MCF 10A (cell line): ENCODE results near the gene GTSE1. TPM values are rescaled to one million over a fixed set of nuclear protein-coding genes. Genes with fewer than 3 reads are reported as not detected.

ENCODE experiments used
- BruUV-seq: library from RNA; stranded (reverse); fragments of 400-500 nt; replicated peaks from 2 replicates; lab custom pipeline; 2021; lab: Mats Ljungman, UMichigan
- CTCF ChIA-PET: fragments of 300-600 bp; sonication (Branson Sonifier 250); formaldehyde crosslinking; extraction: SDS; loops from one replicate; lab custom pipeline; 2021; ENCODE audit warnings: antibody characterized with exemption, inconsistent platforms; lab: Yijun Ruan, JAX
- POLR2A ChIA-PET: fragments of 300-600, 350-650 bp; sonication (Branson Sonifier 250); formaldehyde crosslinking; extraction: SDS; loops from one replicate; lab custom pipeline; 2020; ENCODE audit warnings: antibody characterized with exemption, inconsistent platforms; lab: Yijun Ruan, JAX
- DNase-seq: peaks from one replicate; pipeline ENCODE4 v3.0.0-alpha.2; 2018; ENCODE audit not compliant: unreplicated experiment
- H3K27ac Mint-ChIP-seq: one replicate; pipeline ENCODE4 v1.8.0; 2022; ENCODE audit warnings: mild to moderate bottlenecking, low read depth, mixed read lengths; ENCODE audit not compliant: unreplicated experiment
- H3K27me3 Mint-ChIP-seq: one replicate; pipeline ENCODE4 v1.8.0; 2022; ENCODE audit warnings: mixed read lengths; ENCODE audit not compliant: insufficient read depth, unreplicated experiment
- H3K36me3 Mint-ChIP-seq: one replicate; pipeline ENCODE4 v1.8.0; 2022; ENCODE audit warnings: mild to moderate bottlenecking, moderate library complexity, mixed read lengths; ENCODE audit not compliant: insufficient read depth, unreplicated experiment
- H3K4me1 Mint-ChIP-seq: one replicate; pipeline ENCODE4 v1.8.0; 2022; ENCODE audit warnings: mixed read lengths; ENCODE audit not compliant: insufficient read depth, unreplicated experiment
- H3K4me3 Mint-ChIP-seq: one replicate; pipeline ENCODE4 v1.8.0; 2022; ENCODE audit warnings: mild to moderate bottlenecking, moderate library complexity, mixed read lengths; ENCODE audit not compliant: unreplicated experiment
- H3K9me3 Mint-ChIP-seq: one replicate; pipeline ENCODE4 v1.8.0; 2022; ENCODE audit warnings: mixed read lengths; ENCODE audit not compliant: unreplicated experiment
- intact Hi-C: fragments of 100-400 bp; cut with micrococcal nuclease; formaldehyde crosslinking; loops from 2 replicates; pipeline ENCODE4 v1.14.1; 2022
- total RNA-seq: library from RNA; stranded (reverse); gene quantifications from 2 replicates; pipeline ENCODE4 v1.2.3, GENCODE V29; 2022
- TF ChIP-seq, protein P1 (sequence below): fragments of 200-600 bp; IDR thresholded peaks from one replicate; pipeline ENCODE4 v1.8.0; 2022; ENCODE audit warnings: antibody characterized with exemption, mild to moderate bottlenecking; ENCODE audit not compliant: unreplicated experiment

The GTSE1 gene
- total RNA-seq, 1 experiment from 2014 or later = 19.9 TPM

DNA sequence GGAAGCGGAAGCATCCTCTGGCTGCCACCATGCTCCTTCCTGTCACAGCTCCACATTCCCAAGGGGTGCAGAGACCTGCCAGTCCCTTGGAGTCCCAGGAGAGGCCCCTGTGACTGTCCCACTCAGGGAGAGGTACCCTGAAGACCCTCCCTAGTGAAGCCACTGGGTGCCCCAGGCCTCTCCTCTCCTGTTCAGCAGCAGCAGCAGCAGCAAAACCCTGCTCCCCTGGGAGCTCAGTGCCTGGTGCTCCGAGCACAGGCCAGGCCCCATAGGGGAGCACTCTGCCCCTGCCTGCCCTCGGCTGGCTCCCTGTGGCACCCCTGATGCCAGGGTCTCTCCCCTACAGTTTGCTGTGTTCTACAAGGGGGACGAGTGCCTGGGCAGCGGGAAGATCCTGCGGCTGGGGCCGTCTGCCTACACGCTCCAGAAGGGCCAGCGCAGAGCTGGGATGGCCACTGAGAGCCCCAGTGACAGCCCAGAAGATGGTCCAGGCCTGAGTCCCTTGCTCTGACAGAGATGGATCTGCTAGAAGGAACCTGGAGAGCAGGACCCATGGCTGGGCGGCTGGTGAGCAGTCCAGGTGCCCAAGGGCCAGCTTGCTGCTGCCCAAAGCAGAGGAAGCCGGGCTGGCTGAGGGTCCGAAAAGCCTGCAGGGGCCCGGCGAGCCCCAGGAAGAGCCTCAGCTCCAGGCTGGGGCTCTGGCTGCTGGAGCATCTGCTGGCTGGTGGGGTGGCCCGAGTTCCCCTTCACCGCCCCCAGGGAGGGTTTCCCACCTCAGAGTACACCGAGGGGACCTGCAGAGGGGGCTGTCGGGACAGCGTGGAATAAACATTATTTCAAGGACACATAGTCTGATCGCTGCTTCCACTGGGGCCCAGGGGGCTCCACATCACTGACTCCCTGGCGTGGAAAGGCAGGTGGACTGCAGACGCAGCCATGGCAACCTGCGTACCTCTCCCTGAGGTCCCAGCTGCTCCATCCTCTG, 60.1 kb downstream of the GTSE1 start:
- Mint-ChIP-seq H3K4me3 (no peak overlapping the region), H3K36me3 (peaks cover 40% of the 10 kb centered on the region), H3K9me3 (no peaks in the 10 kb centered on the region), H3K27ac (no peak overlapping the region), H3K27me3 (no peaks in the 10 kb centered on the region), H3K4me1 (peaks cover 16% of the 10 kb centered on the region)
- TF ChIP-seq, protein P1, sequence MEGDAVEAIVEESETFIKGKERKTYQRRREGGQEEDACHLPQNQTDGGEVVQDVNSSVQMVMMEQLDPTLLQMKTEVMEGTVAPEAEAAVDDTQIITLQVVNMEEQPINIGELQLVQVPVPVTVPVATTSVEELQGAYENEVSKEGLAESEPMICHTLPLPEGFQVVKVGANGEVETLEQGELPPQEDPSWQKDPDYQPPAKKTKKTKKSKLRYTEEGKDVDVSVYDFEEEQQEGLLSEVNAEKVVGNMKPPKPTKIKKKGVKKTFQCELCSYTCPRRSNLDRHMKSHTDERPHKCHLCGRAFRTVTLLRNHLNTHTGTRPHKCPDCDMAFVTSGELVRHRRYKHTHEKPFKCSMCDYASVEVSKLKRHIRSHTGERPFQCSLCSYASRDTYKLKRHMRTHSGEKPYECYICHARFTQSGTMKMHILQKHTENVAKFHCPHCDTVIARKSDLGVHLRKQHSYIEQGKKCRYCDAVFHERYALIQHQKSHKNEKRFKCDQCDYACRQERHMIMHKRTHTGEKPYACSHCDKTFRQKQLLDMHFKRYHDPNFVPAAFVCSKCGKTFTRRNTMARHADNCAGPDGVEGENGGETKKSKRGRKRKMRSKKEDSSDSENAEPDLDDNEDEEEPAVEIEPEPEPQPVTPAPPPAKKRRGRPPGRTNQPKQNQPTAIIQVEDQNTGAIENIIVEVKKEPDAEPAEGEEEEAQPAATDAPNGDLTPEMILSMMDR = no peak
- intact Hi-C loops = no loop called here
- BruUV-seq = no TSS peak
- ChIA-PET POLR2A (interaction anchor here (0.5 to 1.0 kb wide), 3 partner anchors 11 to 190 kb away, joined by 3 to 6 read pairs (median 3); no protein-coding TSS in a partner anchor), CTCF (interaction anchor here (0.6 to 3.3 kb wide), 8 partner anchors 10 to 194 kb away, joined by 3 to 41 read pairs (median 5); no protein-coding TSS in a partner anchor)
- DNase-seq = no peak

DNA sequence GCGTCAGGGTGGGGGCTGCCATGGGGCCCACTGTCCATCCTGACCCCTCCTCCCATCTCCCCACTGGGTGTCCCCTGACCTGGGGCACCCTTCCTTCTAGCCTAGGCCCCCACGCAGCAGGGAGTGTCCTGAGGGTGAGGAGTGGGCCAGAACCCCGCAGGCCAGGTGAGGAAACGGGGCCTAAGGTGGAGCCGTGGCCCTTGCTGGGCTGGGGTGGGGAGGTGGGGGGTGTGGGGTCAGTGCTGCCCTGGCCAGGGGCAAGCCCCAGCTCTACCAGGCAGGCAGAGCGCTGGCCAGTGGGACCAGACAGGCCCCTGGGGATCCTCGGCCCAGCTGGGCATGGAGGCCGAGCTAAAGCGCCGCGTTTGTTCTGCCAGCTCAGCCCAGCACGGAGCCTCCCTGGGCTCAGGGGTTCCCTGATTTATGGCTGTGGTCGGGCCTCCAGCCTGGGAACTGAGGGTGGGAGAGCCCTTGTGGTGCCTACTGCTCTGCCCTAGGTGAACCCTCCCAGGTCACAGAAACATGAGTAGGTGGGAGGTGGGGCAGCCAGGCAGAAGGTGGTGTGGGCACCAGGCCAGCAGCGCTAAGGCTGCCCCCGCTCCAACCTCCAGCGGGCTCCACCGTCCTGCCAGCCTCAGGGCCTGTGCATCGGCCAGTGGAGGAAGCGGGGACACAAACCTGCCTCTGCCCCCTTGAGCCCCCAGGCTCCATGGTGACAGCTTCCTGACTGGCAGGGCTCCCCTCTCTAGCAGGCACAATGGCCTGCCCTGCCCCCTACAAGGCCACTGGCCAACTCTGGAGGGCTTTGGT, 61.2 kb downstream of the GTSE1 start:
- Mint-ChIP-seq H3K4me3 (no peak overlapping the region), H3K9me3 (no peaks in the 10 kb centered on the region), H3K27me3 (no peaks in the 10 kb centered on the region), H3K4me1 (peaks cover 8% of the 10 kb centered on the region), H3K36me3 (peaks cover 41% of the 10 kb centered on the region), H3K27ac (no peak overlapping the region)
- DNase-seq = no peak
- BruUV-seq = no TSS peak
- TF ChIP-seq, protein P1 = no peak
- intact Hi-C loops = no loop called here
- POLR2A ChIA-PET = interaction anchor here (0.5 kb wide), 1 partner anchor 79 kb away, joined by 3 read pairs; no protein-coding TSS in a partner anchor
- CTCF ChIA-PET = interaction anchor here (0.6 to 3.0 kb wide), 4 partner anchors 9 to 373 kb away, joined by 4 to 22 read pairs (median 6); no protein-coding TSS in a partner anchor

DNA sequence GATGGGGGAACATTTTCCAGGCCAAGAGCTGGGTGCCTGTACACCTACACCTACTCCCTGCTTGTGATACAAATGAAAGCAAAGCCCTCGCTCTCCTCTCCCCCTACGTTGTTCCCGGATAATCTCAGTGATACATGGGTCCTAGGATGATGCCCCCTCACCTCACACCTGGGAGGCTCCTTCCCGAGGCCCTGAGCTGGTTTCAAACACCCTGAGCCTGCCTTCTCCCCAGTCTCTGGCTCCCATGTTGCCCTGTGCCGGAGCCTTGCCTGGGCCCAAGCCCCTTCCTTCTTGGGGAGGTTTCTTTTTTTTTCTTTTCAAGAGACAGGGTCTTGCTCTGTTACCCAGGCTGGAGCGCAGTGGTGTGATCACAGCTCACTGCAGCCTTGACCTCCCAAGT, 62.1 kb downstream of the GTSE1 start:
- H3K27me3 Mint-ChIP-seq = no peaks in the 10 kb centered on the region
- TF ChIP-seq, protein P1 = no peak
- no peak overlapping the region for H3K4me3 Mint-ChIP-seq
- intact Hi-C loops = no loop called here
- POLR2A ChIA-PET = no interaction called here
- H3K36me3 Mint-ChIP-seq = peaks cover 37% of the 10 kb centered on the region
- no peak overlapping the region for H3K27ac Mint-ChIP-seq
- peaks cover 6% of the 10 kb centered on the region for H3K4me1 Mint-ChIP-seq
- BruUV-seq = no TSS peak
- no peak for DNase-seq
- CTCF ChIA-PET = interaction anchor here (0.6 to 1.2 kb wide), 6 partner anchors 9 to 374 kb away, joined by 3 to 7 read pairs (median 4); no protein-coding TSS in a partner anchor
- H3K9me3 Mint-ChIP-seq = no peaks in the 10 kb centered on the region
